BE2C (cell line): ENCODE measurements around the gene SRSF4.
"Not testable (repeated sequence)": the region's sequence is repeated elsewhere in the genome, so short reads cannot be mapped to it uniquely, and the experiment has no call there.

Experiments
- DNase-seq: peaks from one replicate; pipeline ENCODE4 v3.0.0-alpha.2; 2020
- H3K27me3 ChIP-seq: fragments of 250-450 bp; sonication (Bioruptor Pico); 2 replicates; pipeline ENCODE4 v1.5.1; 2020; ENCODE audit warnings: mild to moderate bottlenecking
- H3K36me3 ChIP-seq: fragments of 250-450 bp; sonication (Bioruptor Pico); 2 replicates; pipeline ENCODE4 v1.5.1; 2020; ENCODE audit warnings: mild to moderate bottlenecking
- H3K4me1 ChIP-seq: fragments of 250-450 bp; sonication (Bioruptor Pico); 2 replicates; pipeline ENCODE4 v1.5.1; 2020
- H3K4me3 ChIP-seq: 2 replicates; pipeline ENCODE4 v1.5.1; 2011; ENCODE audit warnings: low read depth, low read length
- H3K9me3 ChIP-seq: fragments of 250-450 bp; sonication (Bioruptor Pico); 2 replicates; pipeline ENCODE4 v1.5.1; 2020
- TF ChIP-seq, protein P1 (sequence below): IDR thresholded peaks from 2 replicates; pipeline ENCODE4 v1.5.1; 2012; ENCODE audit warnings: mild to moderate bottlenecking, low read depth, low read length

Gene SRSF4

DNA sequence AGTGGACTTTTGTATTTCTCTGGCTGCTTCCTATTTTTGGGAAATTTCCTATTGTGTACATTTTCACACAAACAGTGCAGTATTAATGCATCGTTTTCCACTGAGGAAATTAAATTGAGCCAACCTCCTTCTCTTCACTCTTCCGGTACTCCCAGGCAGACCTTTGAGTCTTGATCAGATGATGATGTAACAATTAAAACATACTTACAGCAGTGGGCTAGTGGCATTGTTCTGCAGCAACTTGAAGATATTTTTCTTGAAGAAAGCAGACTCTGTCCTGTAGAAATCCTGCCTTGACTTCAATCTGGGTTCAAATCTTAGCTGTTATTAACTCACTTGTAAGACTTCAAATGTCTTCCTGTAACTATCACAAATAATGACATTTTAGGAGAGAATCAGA, 39.0 kb downstream of the SRSF4 start:
- H3K4me3 ChIP-seq = no peak overlapping the region
- H3K36me3 ChIP-seq = peaks cover 11% of the 10 kb centered on the region
- H3K27me3 ChIP-seq = no peaks in the 10 kb centered on the region
- TF ChIP-seq, protein P1, sequence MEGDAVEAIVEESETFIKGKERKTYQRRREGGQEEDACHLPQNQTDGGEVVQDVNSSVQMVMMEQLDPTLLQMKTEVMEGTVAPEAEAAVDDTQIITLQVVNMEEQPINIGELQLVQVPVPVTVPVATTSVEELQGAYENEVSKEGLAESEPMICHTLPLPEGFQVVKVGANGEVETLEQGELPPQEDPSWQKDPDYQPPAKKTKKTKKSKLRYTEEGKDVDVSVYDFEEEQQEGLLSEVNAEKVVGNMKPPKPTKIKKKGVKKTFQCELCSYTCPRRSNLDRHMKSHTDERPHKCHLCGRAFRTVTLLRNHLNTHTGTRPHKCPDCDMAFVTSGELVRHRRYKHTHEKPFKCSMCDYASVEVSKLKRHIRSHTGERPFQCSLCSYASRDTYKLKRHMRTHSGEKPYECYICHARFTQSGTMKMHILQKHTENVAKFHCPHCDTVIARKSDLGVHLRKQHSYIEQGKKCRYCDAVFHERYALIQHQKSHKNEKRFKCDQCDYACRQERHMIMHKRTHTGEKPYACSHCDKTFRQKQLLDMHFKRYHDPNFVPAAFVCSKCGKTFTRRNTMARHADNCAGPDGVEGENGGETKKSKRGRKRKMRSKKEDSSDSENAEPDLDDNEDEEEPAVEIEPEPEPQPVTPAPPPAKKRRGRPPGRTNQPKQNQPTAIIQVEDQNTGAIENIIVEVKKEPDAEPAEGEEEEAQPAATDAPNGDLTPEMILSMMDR = no peak
- no peaks in the 10 kb centered on the region for H3K4me1 ChIP-seq
- no peak for DNase-seq
- H3K9me3 ChIP-seq = no peaks in the 10 kb centered on the region

DNA sequence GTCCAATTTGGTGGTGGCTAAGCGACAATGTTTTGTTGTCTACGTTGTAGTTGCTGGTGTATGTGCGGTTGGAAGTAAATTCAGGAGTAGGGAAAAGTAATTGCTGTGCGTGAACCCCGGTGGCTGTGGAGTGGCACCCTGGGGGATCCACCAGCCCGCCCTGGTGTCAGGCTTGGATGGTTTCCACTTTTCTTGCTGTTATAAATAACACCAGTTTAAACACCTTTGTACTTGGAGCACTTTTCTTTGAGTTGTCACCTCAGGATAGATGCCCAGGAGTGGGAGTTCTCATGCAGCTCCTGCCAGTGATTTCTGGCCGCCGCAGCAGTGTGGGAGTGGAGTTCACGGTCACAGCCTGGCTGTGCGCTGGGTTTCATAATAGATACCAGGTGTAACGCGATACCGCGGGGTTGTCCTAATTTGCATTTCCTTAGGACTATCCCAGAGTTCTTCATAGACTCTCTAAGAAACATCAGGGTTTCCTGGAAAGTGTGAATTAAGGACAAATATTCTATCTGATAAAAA, 45.2 kb downstream of the SRSF4 start:
- H3K27me3 ChIP-seq = no peaks in the 10 kb centered on the region
- DNase-seq = no peak

DNA sequence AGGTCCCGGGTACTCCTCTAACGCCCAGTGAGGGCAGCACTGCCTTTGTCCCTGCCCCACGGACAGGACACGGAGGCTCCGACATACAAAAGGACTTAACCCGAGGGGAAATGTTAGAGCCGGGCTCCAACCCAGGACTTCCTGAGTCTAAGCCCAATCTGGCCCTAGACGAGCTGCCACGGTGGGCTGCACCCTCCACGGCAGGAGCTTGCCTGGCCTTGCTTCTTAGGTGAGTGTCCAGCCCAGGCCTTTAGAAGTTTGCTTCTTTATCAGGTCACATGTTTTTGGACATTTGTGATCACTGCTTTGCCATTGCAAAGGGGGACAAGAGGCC, 47.0 kb downstream of the SRSF4 start:
- no peaks in the 10 kb centered on the region for H3K27me3 ChIP-seq
- DNase-seq = no peak
- H3K4me1 ChIP-seq = no peaks in the 10 kb centered on the region
- no peak overlapping the region for H3K4me3 ChIP-seq
- no peaks in the 10 kb centered on the region for H3K36me3 ChIP-seq
- H3K9me3 ChIP-seq = no peaks in the 10 kb centered on the region
- TF ChIP-seq, protein P1 = no peak

More for the DNA sequence above, 45.2 kb downstream of the SRSF4 start:
- H3K4me1 ChIP-seq = no peaks in the 10 kb centered on the region
- H3K9me3 ChIP-seq = no peaks in the 10 kb centered on the region
- H3K36me3 ChIP-seq = no peaks in the 10 kb centered on the region
- H3K4me3 ChIP-seq = no peak overlapping the region
- TF ChIP-seq, protein P1 = no peak

DNA sequence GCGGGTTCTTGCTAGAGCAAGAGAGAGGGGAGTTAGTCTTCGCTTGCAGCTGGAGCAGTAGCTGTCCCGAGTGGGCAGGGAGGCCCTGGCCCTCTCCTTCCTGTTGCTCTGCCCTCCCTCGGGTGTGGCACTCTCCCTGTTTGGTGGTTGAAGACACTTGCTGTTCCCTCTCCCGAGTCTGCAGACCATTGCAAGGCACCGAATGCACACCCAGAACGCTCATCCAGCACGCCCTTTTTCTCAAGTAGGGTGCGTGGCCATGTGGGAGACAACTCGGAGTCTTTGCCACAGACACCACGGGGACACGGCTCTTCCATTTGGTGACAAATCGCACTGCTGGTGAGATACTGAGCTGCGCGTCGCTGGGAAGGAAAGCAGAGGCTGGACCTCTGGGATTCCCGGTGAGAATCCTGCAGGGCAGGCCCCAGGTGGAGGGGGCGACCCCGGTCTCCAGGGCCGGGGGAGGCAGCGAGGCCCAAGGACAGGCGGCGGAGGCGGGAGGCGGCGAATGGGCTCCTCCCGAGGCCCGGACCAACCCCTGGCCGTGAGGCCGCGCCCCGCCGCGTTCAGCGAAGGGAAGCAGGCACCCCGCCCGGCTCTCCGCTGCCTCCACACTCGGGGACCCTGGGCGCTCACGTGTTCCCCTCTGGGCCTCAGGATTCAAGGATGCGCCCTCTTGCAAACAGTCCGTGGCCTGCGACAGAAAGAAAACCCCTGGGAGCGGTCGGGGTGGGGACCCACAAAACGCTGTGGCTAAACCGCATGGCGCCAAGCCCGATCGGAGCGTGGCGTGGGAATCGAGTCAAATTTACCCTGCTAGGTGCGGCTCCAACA, 47.6 kb downstream of the SRSF4 start:
- H3K4me1 ChIP-seq = no peaks in the 10 kb centered on the region
- H3K27me3 ChIP-seq = no peaks in the 10 kb centered on the region
- no peaks in the 10 kb centered on the region for H3K36me3 ChIP-seq
- H3K4me3 ChIP-seq = no peak overlapping the region
- H3K9me3 ChIP-seq = no peaks in the 10 kb centered on the region
- DNase-seq = no peak
- TF ChIP-seq, protein P1 = no peak

DNA sequence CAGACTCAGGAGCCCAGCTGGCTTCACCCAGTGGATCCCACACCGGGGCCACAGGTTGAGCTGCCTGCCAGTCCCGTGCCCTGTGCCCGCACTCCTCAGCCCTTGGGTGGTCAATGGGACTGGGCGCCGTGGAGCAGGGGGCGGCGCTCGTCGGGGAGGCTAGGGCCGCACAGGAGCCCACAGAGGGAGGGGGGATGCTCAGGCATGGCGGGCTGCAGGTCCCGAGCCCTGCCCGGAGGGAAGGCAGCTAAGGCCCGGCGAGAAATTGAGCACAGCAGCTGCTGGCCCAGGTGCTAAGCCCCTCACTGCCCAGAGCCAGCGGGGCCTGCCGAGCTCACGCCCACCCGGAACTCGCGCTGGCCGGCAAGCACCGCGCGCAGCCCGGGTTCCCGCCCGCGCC, 50.6 kb downstream of the SRSF4 start:
- H3K27me3 ChIP-seq = not testable (repeated sequence)

DNA sequence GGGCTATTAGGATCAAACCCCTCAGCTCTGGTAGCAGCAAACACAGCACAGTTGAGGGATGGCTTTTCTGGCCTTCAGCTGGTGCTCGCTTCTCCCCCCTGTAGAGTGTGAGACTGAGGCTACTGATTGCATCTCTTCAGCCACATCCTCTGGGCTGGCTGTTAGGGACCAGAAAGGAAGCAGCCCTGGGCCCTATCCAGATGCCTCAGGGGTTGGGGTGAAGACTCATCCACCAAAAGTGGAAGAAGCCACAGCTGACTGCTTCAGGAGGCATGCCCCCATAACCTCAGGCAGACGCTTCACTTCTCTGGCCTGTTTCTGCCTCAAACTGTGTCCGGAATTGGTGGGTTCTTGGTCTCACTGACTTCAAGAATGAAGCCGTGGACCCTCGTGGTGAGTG, 51.8 kb downstream of the SRSF4 start:
- Histone ChIP-seq H3K9me3 (no peaks in the 10 kb centered on the region), H3K27me3 (no peaks in the 10 kb centered on the region), H3K4me3 (no peak overlapping the region), H3K36me3 (no peaks in the 10 kb centered on the region), H3K4me1 (no peaks in the 10 kb centered on the region)
- TF ChIP-seq, protein P1 = no peak
- DNase-seq = no peak

More for the DNA sequence above, 50.6 kb downstream of the SRSF4 start:
- not testable (repeated sequence) for DNase-seq, H3K9me3 ChIP-seq, H3K36me3 ChIP-seq, H3K4me3 ChIP-seq, H3K4me1 ChIP-seq
